IPS-18c (cell line): Measurements from ENCODE around the gene AKT1S1.
"Not testable (repeated sequence)": the region's sequence is repeated elsewhere in the genome, so short reads cannot be mapped to it uniquely, and the experiment has no call there.

Experiments used
- H3K4me3 ChIP-seq: 2 replicates; pipeline ENCODE4 v1.7.0; 2013; ENCODE audit warnings: low read depth, mild to moderate bottlenecking, low read length, moderate library complexity; ENCODE audit not compliant: insufficient read depth
- H3K9me3 ChIP-seq: one replicate; pipeline ENCODE4 v1.6.1; 2013; ENCODE audit warnings: mild to moderate bottlenecking, low read length, moderate library complexity; ENCODE audit not compliant: control insufficient read depth, insufficient read depth

AKT1S1 gene

DNA sequence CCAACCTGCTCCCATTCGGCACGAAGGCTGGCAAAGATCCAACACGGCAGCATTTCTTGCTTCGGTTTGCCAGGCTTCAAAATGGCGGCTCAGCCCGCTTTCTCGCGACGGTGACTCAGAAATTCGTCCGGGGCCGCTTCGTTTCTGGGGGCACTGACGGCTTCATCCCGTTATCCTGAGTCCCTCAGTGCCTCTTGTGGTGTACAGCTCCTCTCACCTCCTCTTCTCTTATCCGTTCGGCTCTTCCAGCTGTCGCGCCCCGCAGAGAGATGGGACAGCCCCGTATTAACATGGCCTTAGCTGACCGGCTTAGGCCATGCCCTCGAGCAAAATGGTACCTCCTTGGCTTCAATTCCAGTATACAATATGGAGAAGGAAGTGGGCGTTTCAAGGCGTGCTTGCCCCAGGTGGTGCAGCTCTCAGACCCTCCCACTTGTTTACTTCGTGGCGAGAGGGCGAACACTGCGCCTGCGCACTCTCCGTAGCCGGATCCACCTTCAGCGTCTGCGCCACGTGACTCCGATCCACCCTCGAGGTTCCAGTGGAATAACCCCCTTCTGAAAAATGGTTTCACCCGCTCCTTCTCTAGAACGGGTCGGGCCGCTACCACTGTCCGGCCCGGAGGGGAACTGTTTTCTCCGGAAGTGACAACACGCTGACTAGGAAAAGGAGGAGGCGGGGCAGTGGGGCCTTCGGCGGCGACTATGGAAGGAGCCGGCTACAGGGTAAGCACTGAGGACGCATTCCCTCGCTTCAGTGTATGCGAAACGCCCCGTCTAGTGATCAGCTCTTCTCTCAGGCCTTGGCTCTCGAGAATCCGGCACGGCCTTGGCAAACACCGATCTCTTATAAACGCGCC, at the start of gene AKT1S1, which contains the start of gene TBC1D17:
AKT1S1 (minus strand) TSS at position 336 of the 859 bp plus-strand sequence. CDS start 4,060 bp downstream, outside the sequence.
TBC1D17 (plus strand) TSS at position 683 of the 859 bp plus-strand sequence; CDS start at position 705, 22 bp downstream.
- no peaks in the 10 kb centered on the region for H3K9me3 ChIP-seq
- peak within 1 kb of the TSS; percentile 99 for H3K4me3 ChIP-seq

DNA sequence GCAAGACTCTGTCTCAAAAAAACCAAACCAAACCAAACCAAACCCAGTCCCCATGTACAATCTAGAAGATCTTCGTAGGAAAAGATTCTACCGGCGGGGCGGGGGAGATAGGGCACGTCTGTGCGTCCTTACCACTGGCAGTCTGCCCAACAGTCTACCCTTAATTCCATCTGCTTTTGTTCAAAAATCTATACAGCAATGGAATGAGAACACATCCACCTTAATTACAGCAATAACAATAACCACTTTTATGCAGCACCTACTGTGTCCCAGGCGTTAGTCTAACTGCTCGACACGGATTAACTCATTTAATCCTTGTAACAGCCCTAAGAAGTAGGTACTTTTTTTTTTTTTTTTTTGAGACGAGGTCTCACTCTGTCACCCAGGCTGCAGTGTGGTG, 49.4 kb upstream of the AKT1S1 start:
- Histone ChIP-seq H3K4me3 (no peak overlapping the region), H3K9me3 (peaks cover 3% of the 10 kb centered on the region)

DNA sequence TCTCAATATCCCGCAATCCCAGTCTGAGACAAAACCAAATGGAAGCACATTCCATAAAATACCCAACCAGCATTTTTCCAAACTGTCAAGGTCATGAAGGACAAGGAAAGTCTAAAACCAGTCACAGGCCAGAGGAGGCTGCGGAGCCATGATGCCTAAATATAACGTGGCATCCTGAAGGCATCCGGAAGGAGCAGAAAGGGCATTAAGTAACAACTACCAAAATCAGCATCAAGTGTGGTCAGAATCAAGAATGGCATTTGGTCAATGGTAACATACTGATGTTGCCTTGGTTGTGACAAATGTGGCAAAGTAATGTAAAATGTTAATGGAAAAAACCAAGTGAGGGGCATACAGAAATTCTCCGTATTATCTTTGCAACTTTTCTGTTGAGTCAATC, 48.3 kb upstream of the AKT1S1 start:
- Histone ChIP-seq H3K9me3 (peaks cover 3% of the 10 kb centered on the region), H3K4me3 (no peak overlapping the region)

DNA sequence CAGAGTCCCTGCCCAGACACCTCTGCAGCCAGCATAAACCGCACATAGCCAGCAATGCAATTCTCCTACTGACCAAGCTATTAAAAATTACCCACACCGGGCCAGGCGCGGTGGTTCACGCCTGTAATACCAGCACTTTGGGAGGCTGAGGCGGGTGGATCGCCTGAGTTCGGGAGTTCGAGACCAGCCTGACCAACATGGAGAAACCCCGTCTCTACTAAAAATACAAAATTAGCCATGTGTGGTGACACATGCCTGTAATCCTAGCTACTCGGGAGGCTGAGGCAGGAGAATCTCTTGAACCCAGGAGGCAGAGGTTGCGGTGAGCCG, 47.7 kb upstream of the AKT1S1 start:
- not testable (repeated sequence) for H3K4me3 ChIP-seq, H3K9me3 ChIP-seq

DNA sequence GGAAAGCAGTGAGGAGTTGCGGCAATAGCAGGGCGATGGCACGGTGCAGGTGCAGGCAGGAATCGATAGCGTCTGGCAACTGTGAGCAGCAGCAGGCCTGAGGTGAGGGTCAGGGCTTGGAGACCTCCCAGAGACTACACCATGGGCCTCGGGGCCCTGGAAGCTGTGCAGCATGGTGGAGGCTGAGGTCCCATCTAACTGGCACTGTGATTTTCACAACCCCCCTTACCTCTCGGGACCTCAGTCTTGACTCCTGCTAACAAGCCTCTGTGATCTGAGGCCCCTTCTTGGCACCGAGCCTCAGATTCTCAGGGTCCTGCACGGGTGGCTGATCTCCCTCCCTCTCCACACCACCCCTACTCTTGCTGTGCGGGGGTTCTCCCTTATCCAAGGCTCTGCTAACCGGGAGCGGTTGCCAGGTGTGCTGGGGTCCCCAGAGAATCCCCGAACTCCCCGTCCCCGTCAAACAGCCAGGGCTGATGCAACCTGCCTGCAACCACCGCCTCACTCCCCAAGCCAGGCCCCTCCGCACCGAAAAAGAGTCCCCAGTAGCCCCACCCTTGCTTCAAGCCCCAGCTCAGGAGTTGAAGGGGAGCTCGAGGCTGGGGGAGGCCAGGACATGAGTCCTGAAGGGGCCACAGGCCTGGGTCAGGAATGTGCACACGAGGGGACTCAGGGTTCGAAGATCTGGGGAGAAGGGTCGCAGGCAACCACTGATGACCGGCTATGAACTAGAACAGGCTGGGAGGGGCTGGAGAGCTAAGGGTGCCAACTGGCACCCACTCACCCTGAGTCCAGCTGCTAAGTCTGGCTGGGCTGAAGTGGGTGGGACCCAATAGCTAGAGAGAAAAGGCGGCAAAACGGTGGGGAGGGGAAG, 47.1 kb upstream of the AKT1S1 start:
- H3K9me3 ChIP-seq, result peaks cover 3% of the 10 kb centered on the region
- H3K4me3 ChIP-seq, result no peak overlapping the region

DNA sequence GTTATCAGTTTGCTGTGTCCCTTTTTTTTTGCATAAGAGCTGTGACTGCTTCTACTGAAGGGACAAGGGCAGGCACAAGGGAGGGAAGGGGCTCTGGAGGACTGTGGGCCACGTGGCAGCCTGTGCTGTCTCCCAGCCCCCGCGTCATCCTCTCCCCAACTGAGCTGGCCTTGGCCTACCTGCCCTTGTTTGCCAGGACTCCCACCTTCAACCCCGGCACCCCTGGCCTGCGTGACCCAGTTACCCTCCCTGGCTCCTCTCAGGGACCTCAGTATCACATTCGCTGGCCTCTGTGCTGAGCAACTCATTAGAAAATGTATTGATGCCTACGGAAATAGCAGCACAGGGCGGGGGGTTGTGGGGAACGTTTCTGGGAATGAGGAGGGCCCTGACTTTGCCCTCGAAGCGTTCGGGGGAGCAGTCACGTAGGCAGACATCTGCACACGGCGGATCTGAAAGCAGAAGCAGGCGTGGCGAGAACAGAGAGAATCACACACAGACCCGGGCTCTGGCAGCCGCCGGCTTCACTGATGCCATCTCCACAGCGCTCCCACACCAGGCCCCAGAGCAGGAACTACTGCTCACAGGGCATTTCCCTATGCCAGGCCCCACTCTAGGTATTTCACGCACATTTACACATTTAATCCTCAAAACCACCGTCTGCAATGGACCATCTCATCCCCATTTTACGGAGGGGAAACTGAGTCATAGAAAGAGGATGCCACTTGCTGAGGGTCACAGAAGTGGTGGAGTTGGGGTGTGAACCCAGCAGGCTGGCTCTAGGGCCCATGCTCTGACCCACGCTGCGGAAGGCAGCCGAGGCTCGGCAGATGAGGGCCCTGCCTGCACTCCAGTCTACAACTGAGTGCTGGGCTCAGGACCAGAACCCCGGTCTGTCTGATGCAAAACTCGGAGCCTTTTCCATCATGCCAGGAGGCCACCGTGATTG, 46.2 kb upstream of the AKT1S1 start:
- Histone ChIP-seq H3K9me3 (no peaks in the 10 kb centered on the region), H3K4me3 (no peak overlapping the region; the same call in 1 of the 2 replicates)

DNA sequence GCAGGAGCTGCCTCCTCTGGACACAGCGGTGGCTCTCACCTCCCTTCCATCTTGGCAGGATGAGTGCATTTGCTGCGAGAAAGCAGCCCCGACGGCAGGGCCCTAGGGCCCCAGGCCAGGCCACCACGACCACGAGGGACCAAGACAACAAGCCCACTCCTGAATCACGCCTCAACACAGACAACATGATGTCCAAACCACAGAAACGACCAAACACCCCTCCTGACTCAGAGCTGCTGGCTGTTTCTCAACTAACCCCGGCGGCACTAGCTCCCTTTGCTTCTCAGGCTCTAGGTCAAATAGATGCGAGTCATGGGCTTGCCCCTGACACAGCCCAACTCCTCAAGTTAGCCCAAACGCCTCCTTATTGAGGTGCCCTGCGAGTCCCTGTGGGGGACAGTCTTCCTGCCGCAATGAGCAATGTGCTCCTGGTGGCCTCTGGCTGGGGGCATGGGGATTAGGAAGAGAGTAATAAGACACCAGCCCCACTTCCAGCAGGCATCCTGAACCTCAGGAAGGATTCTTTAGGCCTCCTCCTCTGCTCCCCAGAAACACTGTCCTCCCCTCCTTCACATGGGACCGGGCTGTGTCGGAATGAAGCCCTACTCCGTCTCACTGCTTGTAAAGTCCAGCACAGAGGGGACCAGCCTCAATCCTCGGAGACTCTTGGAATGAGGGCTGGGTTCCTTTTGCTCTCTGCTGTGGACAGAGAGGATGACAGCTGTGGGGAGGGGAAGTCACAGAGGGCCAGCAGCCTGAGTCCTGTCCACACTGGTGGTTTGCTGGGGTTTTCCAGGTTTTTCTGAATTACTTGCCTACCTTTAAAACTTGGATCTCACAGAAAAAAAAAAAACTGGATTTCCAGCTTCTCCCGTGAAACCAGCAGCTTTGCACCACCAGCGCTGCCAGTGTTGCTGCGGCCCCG, 45.0 kb upstream of the AKT1S1 start:
- H3K9me3 ChIP-seq, result no peaks in the 10 kb centered on the region
- H3K4me3 ChIP-seq, result no peak overlapping the region

DNA sequence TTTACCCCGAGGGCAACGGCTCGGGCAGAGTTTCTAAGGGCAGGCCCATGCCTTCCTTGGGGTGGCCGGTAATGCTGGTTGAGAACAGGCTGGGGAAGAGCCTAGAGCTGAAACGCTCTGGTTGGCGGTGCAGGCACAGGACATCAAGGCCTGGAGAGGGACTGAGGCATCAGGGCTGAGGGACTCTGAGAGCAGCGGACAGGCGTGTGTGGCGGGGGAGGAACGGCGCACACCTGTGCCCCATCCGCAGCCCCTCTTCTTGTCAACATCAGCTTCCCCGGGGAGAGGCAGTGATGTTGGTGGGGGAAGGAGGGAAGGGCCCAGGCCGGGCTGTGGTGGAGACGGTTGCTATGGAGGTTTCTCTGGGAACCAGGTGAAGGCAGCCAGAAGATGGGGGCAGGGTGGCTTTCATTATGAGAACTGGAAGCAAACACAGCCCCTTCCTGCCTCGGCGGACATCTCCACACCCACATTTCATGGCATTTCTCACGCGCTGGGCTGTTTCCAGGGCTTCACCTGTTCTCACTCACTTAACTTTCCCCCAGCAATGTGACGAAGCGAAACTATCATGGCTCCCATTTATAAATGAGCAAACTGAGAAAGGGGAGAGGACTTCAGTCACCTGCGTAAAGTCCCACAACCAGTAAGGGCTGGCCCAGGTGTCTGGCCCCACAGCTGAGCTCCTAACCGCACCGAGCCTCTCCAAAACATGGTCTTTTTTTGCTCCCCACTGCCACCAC, 43.6 kb upstream of the AKT1S1 start:
- H3K9me3 ChIP-seq, result peaks cover under 1% of the 10 kb centered on the region
- no peak overlapping the region for H3K4me3 ChIP-seq

DNA sequence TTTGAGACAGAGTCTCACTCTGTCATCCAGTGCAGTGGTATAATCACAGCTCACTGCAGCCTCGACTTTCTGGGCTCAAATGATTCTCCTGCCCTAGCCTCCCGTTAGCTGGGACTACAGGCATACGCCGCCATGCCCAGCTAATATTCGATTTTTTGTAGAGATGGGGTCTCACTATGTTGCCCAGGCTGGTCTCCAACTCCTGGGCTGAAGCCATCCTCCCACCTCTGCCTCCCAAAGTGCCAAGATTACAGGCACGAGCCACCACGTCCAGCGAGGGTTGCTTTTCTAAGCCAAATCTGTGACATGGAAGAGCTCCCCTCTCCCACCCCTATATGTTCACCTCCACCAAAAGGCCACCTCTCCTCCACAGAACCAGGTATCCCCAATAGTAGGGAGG, 40.9 kb upstream of the AKT1S1 start:
- Histone ChIP-seq H3K9me3 (peaks cover 3% of the 10 kb centered on the region), H3K4me3 (no peak overlapping the region)

DNA sequence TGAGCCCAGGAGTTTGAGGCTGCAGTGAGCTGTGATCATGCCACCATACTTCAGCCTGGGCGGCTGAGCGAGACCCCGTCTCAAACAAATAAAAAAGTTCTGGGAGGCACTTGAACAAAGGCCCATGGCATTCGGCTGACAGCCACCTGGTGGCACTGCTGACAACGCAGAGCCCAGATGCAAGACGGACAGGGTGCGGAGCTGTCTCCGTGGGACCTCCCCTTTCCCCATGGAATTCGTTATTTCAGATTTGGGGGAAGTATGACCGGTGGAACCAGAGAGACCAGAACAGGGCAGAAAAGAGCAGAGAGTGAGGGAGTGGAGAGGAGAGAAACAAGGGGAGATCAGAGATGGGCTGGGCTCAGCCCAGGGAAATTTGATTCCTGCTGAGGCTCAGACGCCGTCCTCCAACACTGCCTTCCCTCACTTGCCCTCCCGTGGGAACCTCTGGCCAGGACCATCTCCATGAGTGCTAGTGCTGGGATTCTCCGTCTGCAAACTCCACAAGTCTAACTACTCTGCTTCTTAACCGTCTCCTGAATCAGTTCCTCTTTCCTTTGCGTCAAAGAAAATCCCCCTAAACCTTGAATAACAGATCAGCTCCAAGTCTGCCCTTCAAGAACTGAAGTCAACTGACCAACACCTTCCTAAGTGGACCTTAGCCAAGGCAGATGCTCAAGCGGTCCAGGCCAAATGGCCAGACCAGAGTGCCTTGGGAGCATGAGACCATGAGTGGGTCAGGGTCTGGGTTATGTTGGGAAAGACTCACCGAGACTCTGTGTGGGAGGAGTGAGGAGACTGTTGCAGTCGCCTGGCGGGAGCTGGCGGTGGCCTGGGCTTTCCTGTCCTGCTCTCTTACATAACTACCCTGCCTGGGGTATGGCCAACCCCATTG, 39.9 kb upstream of the AKT1S1 start:
- no peak overlapping the region for H3K4me3 ChIP-seq

DNA sequence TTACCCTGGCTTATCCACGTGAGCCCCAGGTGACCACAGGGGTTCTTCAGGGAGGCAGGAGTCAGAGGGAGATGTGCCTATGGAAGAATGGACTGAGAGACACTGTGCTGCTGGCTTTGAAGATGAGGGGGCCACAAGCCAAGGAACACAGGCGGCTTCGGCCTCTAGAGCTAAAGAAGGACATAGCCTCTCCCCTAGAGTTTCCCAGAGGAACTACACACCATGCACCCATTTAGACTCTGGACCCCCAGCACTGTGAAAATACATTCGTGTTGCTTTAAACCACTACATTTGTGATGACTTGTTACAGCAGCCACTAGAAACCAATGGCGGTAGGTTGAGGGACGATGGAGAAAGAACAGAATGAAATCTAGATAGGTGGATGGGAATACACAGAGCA, 38.1 kb upstream of the AKT1S1 start:
- Histone ChIP-seq H3K9me3 (peaks cover 3% of the 10 kb centered on the region), H3K4me3 (no peak overlapping the region)

More for the DNA sequence above, 39.9 kb upstream of the AKT1S1 start:
- peaks cover 3% of the 10 kb centered on the region for H3K9me3 ChIP-seq

DNA sequence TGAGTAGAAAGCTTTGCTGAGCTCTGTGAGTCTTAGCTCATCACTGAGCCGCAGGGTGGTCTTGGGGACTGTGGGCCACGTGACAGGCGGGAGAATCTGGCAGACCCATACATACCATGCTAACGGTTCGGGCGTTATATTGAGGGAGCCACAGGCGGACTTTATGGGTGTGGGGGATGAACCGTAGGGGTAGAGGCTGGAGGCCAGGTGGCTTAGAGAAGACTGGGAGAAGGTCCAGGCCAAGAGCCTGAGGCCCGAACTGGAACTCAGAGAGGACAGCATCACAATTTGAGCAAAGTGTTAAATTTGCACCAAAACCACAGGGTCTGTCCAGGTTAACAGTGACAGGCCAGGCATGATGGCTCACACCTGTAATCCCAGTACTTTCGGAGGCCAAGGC, 36.6 kb upstream of the AKT1S1 start:
- Histone ChIP-seq H3K4me3 (no peak overlapping the region), H3K9me3 (peaks cover 3% of the 10 kb centered on the region)

DNA sequence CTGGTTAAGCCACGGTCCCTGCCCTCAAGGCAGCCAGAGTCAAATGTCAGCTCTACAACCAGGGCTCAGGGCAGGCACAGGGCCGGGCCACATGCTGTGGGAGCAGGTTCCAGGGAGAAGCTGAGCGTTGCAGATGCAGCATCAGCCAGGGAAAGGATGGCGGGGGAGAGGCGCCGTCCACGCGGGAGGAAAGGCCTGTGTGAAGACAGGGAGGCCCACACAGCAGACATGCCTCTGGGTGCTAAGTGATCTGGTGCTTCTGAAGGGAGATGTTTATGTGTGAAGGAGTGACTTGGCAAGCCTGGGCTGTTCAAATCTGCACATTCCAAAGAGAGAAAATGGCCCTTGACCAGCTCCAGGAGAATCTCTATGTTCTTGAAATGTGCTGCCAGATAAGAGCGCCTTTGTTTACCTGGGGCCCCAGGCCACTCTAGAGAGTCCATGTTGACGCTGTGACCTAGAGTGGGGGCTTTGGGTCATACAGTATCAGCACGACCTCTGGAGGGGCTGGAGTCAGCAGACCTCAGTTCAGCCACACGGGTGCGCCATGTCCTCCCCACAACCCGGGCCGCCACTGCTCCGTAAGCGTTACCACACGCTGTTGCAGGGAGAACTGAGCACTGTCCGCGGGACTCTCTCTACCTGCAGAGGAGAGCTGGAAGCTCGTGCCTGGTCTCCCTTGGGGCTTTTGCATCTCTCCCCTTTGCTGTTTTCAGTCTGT, 36.0 kb upstream of the AKT1S1 start:
- peaks cover 3% of the 10 kb centered on the region for H3K9me3 ChIP-seq
- H3K4me3 ChIP-seq, result no peak overlapping the region
